ENCODE results near the gene ACKR2. TPM values are rescaled to one million over a fixed set of nuclear protein-coding genes. Genes with fewer than 3 reads are reported as not detected.
A peak's percentile ranks its signal among the peaks of the same experiment; 100 is the strongest.

ACKR2 gene
- total RNA-seq, 1 experiment from 2014 or later = not detected

DNA sequence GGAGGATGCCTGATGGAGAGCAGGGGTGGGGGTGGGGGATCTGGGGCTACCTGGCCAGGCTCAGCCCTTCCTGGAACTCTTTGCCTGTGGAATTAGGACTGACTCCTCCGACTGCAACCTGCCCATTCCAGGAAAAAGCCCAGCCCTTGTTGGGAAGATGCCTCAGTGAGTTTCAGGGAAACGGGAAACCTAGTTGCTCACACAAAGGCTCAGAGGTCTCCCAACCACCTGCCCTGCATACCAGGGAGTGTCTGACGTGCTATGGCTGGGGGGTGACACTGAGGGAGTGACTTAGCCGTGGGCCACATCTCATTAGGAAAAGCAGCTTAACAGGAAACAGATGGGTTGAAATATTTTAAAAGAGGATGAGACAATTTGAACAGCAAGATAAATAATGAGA lies 38.5 kb downstream of the ACKR2 start:
- Histone ChIP-seq H3K56ac (ENCODE audit: insufficient read length, low read depth, low read length) (no peak overlapping the region), H3K14ac (ENCODE audit: insufficient read depth, low read length) (no peak overlapping the region), H4K20me1 (ENCODE audit: control insufficient read depth, insufficient read depth, insufficient read length) (no peaks in the 10 kb centered on the region), H3K27ac (ENCODE audit: insufficient read length, low read depth, low read length) (no peak overlapping the region), H4K91ac (ENCODE audit: insufficient read length, low read depth, low read length) (no peak overlapping the region), H3K4me1 (ENCODE audit: insufficient read depth, low read length) (peaks cover 3% of the 10 kb centered on the region; the same call in 1 of the 2 replicates), H2BK20ac (ENCODE audit: low read depth, low read length, poor library complexity, severe bottlenecking) (no peak overlapping the region), H4K8ac (replicated peaks; ENCODE audit: insufficient read length, low read depth, low read length) (no peak overlapping the region), H2BK12ac (ENCODE audit: insufficient read length, low read depth, low read length) (no peak overlapping the region), H3T11ph (ENCODE audit: low read length) (no peak overlapping the region), H2BK120ac (ENCODE audit: low read depth, low read length, poor library complexity, severe bottlenecking) (no peak overlapping the region), H2BK5ac (ENCODE audit: insufficient read length, low read length) (no peak overlapping the region), H3K9me3 (ENCODE audit: control insufficient read depth, low read depth, low read length) (no peaks in the 10 kb centered on the region), H4K5ac (ENCODE audit: insufficient read length, low read depth, low read length) (no peak overlapping the region), H3K4me2 (ENCODE audit: insufficient read depth, insufficient read length, low read length) (no peak overlapping the region), H3K18ac (ENCODE audit: insufficient read length, low read depth, low read length) (no peak overlapping the region), H3K4ac (ENCODE audit: low read depth, low read length) (no peak overlapping the region), H3K27me3 (ENCODE audit: insufficient read depth, low read length) (no peaks in the 10 kb centered on the region), H2AK5ac (ENCODE audit: insufficient read length, low read length) (no peak overlapping the region), H3K9ac (ENCODE audit: extremely low read depth, insufficient read length, low read length) (no peak overlapping the region), H2BK15ac (ENCODE audit: low read depth, low read length) (no peak overlapping the region), H3K79me1 (ENCODE audit: insufficient read depth, low read depth, low read length, poor library complexity, severe bottlenecking) (no peaks in the 10 kb centered on the region), H3K23me2 (ENCODE audit: insufficient read length, low read depth, low read length, poor library complexity, severe bottlenecking) (no peaks in the 10 kb centered on the region), H3K23ac (ENCODE audit: insufficient read length, low read depth, low read length) (no peak overlapping the region), H3K79me2 (ENCODE audit: insufficient read depth, low read length) (no peaks in the 10 kb centered on the region; the same call in 1 of the 2 replicates), H2AFZ (ENCODE audit: low read length) (no peak overlapping the region)
- peaks cover 18 to 21% of the 10 kb centered on the region in 2 experiments for H3K4me1 Mint-ChIP-seq
- H3K36me3 Mint-ChIP-seq (ENCODE audit: insufficient read depth in 1 of 3, low read depth in 3 of 3) = no peaks in the 10 kb centered on the region
- no peak overlapping the region for H3K27ac Mint-ChIP-seq
- peaks cover 3% of the 10 kb centered on the region; the same call in 1 of the 2 replicates for H3K27me3 Mint-ChIP-seq (ENCODE audit: low read depth)
- WGBS (ENCODE audit: extremely low coverage, insufficient read length, low lambda C conversion rate) = no CpG with 5 or more reads among the region's 4 CpGs
- DNase-seq = peak; percentile 34
- no peak overlapping the region for H3K4me3 Mint-ChIP-seq
- no peak for TF ChIP-seq CTCF (conservative IDR thresholded peaks at IDR 0.05)
- no peaks in the 10 kb centered on the region for H3K9me3 Mint-ChIP-seq
